ENCODE data around the gene FAM151B.

Gene FAM151B

DNA sequence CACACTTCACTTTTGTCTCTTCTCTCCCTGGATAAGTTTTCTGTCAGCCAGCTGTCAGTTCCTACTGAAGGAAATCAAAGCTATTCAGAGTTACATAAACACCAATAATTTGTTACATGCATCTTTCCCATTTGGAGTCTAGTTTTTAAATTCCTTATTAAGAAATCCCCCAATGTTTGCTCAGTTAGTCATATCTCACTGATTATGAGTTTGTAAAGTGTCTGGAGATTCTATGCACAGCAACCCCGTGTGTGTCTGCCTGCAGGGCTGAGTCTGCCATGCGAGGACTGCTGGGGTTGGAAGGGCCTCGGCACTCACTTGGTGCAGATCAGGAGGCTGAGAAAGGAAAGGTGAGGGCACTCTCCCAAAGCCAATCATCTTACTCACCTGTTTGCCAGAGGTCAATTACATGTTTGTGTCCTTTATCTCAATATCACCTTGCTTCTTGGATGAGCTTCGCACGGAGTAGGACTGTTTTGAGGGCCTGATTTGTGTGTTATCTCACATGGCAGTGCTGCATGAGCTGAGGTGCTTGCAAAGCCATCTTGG, 78.9 kb downstream of the FAM151B start:
- Histone ChIP-seq H3K4me3 (replicated peaks; ENCODE audit: insufficient read depth, low read length) (no peak overlapping the region), H3K27ac (replicated peaks) (no peak overlapping the region), H3K27me3 (ENCODE audit: insufficient read depth, poor library complexity, severe bottlenecking) (peaks cover 18% of the 10 kb centered on the region)
- TF ChIP-seq POLR2AphosphoS5 (IDR thresholded peaks at IDR 0.05; ENCODE audit: low read depth) (no peak), SPI1 (IDR thresholded peaks at IDR 0.05; ENCODE audit: borderline replicate concordance, low read depth) (no peak), REST (IDR thresholded peaks at IDR 0.05; ENCODE audit: insufficient replicate concordance, low read depth) (no peak), GABPA (IDR thresholded peaks at IDR 0.05; ENCODE audit: low read depth) (no peak)
- TF ChIP-seq, protein P1, sequence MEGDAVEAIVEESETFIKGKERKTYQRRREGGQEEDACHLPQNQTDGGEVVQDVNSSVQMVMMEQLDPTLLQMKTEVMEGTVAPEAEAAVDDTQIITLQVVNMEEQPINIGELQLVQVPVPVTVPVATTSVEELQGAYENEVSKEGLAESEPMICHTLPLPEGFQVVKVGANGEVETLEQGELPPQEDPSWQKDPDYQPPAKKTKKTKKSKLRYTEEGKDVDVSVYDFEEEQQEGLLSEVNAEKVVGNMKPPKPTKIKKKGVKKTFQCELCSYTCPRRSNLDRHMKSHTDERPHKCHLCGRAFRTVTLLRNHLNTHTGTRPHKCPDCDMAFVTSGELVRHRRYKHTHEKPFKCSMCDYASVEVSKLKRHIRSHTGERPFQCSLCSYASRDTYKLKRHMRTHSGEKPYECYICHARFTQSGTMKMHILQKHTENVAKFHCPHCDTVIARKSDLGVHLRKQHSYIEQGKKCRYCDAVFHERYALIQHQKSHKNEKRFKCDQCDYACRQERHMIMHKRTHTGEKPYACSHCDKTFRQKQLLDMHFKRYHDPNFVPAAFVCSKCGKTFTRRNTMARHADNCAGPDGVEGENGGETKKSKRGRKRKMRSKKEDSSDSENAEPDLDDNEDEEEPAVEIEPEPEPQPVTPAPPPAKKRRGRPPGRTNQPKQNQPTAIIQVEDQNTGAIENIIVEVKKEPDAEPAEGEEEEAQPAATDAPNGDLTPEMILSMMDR (IDR thresholded peaks at IDR 0.05; ENCODE audit: insufficient read depth, low read length), result no peak
- no peak for DNase-seq (ENCODE audit: low read depth in 1 of 2, low spot score in 1 of 2)

- Histone ChIP-seq H3K27ac (replicated peaks) (no peak overlapping the region), H3K4me3 (replicated peaks; ENCODE audit: insufficient read depth, low read length) (no peak overlapping the region), H3K27me3 (ENCODE audit: insufficient read depth, poor library complexity, severe bottlenecking) (peaks cover 18% of the 10 kb centered on the region)
- DNase-seq (ENCODE audit: low read depth in 1 of 2, low spot score in 1 of 2), result no peak
- TF ChIP-seq SPI1 (IDR thresholded peaks at IDR 0.05; ENCODE audit: borderline replicate concordance, low read depth), result no peak
These were observed 80.4 kb downstream of the FAM151B start for GRCh38 chr5:80568251-80568650.

DNA sequence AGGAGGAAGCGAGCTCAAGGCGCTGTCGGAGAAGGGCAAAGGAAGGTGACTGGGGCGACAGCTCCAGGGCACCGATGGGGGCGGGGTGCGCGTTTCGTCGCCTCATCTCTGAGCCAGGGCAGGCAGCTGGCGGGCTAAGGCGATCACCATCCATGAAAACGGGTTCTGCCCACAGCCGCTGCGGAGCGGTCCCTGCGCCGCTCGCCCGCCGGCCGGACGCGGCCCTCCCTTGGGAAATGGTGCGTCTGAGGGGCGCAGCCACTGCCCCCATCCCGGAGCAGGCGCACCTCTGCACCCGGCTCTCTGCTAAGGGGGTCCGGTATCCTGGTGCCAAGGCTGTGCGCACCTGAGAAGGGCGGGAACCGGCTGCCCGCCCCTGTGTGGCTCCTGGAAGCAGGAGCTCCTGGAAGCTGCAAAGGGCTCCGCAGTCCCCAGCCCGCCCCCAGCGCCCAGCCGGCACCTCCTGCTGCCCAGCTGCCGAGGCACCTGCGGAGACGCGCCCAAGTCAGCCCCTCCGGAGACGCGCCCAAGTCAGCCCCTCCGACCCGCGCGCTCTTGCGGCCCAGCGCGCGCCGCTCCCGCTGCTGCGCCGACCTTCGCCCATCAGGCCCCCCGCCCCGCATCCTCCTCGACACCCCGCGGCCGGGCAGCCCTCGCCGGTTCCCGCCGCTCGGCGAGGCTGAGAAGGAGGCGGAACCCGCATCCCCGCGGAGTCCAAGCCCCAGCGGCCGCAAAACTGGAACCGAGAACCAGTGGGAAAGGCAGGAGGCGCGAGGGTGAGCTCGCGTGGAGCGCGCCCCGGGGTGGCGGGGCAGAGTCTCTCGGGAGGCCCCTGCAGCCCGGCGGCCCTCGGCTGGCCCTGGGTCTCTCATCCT, 81.4 kb downstream of the FAM151B start:
- TF ChIP-seq, protein P1 (IDR thresholded peaks at IDR 0.05; ENCODE audit: insufficient read depth, low read length), result no peak
- TF ChIP-seq REST (IDR thresholded peaks at IDR 0.05; ENCODE audit: insufficient replicate concordance, low read depth), result no peak
- no peak for TF ChIP-seq GABPA (IDR thresholded peaks at IDR 0.05; ENCODE audit: low read depth)
- TF ChIP-seq SPI1 (IDR thresholded peaks at IDR 0.05; ENCODE audit: borderline replicate concordance, low read depth), result no peak
- TF ChIP-seq POLR2AphosphoS5 (IDR thresholded peaks at IDR 0.05; ENCODE audit: low read depth), result no peak
- peaks cover 18% of the 10 kb centered on the region for H3K27me3 ChIP-seq (ENCODE audit: insufficient read depth, poor library complexity, severe bottlenecking)
- DNase-seq (ENCODE audit: low read depth in 1 of 2, low spot score in 1 of 2), result no peak
- H3K4me3 ChIP-seq (replicated peaks; ENCODE audit: insufficient read depth, low read length), result peak overlapping the region; percentile 37
- H3K27ac ChIP-seq (replicated peaks), result no peak overlapping the region

DNA sequence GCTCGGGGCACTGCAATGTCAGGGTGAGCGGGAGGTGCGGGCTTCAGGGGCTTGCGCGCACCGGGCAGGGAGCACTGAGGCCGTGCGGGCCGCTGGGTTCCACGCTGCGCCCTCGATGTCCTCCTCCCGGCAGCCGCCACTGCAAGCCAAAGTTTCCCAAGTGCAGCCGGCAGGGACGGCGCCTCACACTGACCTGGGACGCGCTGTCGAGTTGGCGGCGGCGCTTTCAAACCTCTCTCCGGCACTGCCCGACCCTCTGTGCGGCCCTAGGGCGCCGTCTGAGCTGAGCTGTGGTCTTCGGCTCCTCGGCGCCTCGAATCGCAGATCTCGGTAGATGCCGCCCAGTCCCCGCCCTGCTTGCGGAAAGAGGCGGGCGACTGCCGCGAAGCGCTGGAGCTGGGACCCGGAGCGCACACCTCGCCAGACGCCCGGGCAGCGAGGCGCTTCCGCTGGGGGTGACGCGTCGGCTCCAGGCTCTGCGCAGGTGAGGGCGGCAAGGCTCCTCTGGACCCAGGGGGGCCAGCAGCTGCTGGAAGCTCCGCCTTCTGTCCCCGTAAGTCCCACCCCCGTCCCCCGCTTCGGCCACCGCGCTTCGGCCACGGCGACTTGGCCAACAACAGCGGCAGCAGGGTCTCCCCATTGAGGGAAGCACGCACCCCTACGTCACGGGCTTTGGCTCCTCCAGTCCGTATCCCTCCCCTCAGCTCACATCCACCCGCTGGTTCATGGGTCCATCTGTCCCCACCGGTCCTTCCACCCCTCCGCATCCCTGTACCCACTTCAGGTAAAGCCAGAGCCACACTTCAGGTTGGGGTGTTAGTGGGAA, 82.3 kb downstream of the FAM151B start, which contains the start of gene ANKRD34B:
Gene ANKRD34B (minus strand): TSS at position 320 of the 826 bp plus-strand sequence. CDS start 10,261 bp downstream, outside the sequence.
- Histone ChIP-seq H3K27me3 (ENCODE audit: insufficient read depth, poor library complexity, severe bottlenecking) (peaks cover 18% of the 10 kb centered on the region), H3K27ac (replicated peaks) (no peak within 1 kb of the TSS), H3K4me3 (replicated peaks; ENCODE audit: insufficient read depth, low read length) (peak within 1 kb of the TSS; percentile 37)
- DNase-seq (ENCODE audit: low read depth in 1 of 2, low spot score in 1 of 2), result peak in 1 of 2 experiments; percentile 18
- TF ChIP-seq POLR2AphosphoS5 (IDR thresholded peaks at IDR 0.05; ENCODE audit: low read depth) (no peak), SPI1 (IDR thresholded peaks at IDR 0.05; ENCODE audit: borderline replicate concordance, low read depth) (no peak), GABPA (IDR thresholded peaks at IDR 0.05; ENCODE audit: low read depth) (no peak), REST (IDR thresholded peaks at IDR 0.05; ENCODE audit: insufficient replicate concordance, low read depth) (no peak)
- TF ChIP-seq, protein P1 (IDR thresholded peaks at IDR 0.05; ENCODE audit: insufficient read depth, low read length), result no peak
